Activated naive CD8-positive, alpha-beta T cell treated with anti-CD3 and anti-CD28 coated beads, Interleukin-2, amount 50 U/mL, for 24 hours (primary cell): ENCODE data around the gene CREB3L2.

Experiments
- ATAC-seq: fragments of 150-1000 bp; cut with Tn5 transposase; one replicate; pipeline ENCODE4 v1.10.0; 2021
- DNase-seq: peaks from one replicate; pipeline ENCODE4 v3.0.0; 2021
- H3K27ac Mint-ChIP-seq: one replicate; pipeline ENCODE4 v1.8.0; 2021; ENCODE audit warnings: mild to moderate bottlenecking, mixed read lengths
- H3K27me3 Mint-ChIP-seq: one replicate; pipeline ENCODE4 v1.8.0; 2021; ENCODE audit warnings: mixed read lengths
- H3K36me3 Mint-ChIP-seq: one replicate; pipeline ENCODE4 v1.8.0; 2021; ENCODE audit warnings: low read depth, mixed read lengths
- H3K4me1 Mint-ChIP-seq: one replicate; pipeline ENCODE4 v1.8.0; 2021; ENCODE audit warnings: mixed read lengths
- H3K4me3 Mint-ChIP-seq: one replicate; pipeline ENCODE4 v1.8.0; 2021; ENCODE audit warnings: mild to moderate bottlenecking, moderate library complexity, mixed read lengths
- H3K9me3 Mint-ChIP-seq: one replicate; pipeline ENCODE4 v1.8.0; 2021; ENCODE audit warnings: mixed read lengths

The CREB3L2 gene

GRCh38 chr7:137878333-137878961, 123.4 kb downstream of the CREB3L2 start:
- H3K4me1 Mint-ChIP-seq, result peaks cover 34% of the 10 kb centered on the region
- no peak overlapping the region for H3K27ac Mint-ChIP-seq
- peaks cover 67% of the 10 kb centered on the region for H3K36me3 Mint-ChIP-seq
- ATAC-seq (no peak), DNase-seq (no peak)
- H3K27me3 Mint-ChIP-seq, result peaks cover 1% of the 10 kb centered on the region
- no peak overlapping the region for H3K4me3 Mint-ChIP-seq
- no peaks in the 10 kb centered on the region for H3K9me3 Mint-ChIP-seq

DNA sequence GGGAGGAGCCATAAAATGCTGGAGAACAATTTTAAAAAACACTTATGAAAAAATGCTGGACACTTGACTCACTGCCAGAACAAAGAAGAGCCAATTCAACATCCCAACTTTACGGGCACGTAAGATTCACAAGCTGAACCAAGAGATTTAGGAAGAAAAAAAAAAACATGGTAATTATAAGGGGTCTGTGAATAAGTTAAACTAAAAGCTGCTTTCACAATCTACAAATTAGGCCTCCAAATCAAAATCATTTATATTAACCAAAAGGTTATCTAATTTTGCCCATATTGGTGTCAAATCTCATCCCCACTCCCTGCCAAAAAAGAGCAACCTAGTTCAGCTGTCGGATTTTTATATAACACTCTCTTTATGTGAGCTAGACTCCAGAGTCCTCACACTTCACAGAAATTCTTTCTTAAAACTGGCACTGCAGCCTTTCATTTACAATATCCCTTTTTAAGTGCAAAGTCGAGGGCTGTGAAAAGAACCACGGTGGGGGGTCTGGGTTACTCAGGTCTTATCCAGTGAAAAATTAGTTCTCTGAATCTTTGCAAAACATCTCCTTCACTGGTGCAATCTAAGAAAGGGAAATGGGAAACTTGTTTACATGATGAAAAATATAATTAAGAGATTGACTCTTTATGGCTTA, 124.7 kb downstream of the CREB3L2 start:
- peaks cover 2% of the 10 kb centered on the region for H3K27me3 Mint-ChIP-seq
- ATAC-seq (no peak), DNase-seq (no peak)
- H3K4me3 Mint-ChIP-seq, result no peak overlapping the region
- H3K4me1 Mint-ChIP-seq, result peaks cover 41% of the 10 kb centered on the region
- no peaks in the 10 kb centered on the region for H3K9me3 Mint-ChIP-seq
- no peak overlapping the region for H3K27ac Mint-ChIP-seq
- H3K36me3 Mint-ChIP-seq, result peaks cover 68% of the 10 kb centered on the region

DNA sequence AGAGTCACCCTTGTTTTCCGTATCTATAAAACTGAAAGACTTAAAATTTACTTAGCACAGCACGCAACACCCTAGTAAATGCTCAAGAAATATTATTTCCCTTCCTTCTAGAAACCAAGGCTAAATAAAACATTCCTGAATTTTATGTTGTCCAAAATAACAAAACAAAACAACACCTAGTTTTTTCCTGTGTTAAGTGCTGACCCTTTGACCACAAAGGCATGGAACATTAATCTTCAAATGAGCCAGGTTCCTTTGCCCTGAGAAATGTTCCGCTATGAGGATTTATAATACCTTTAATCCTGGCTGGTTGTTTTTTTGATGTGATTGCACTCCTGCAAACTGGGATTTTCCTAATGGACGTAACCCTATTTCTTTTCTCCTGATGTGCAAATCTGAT, 126.1 kb downstream of the CREB3L2 start:
- Mint-ChIP-seq H3K4me1 (peaks cover 44% of the 10 kb centered on the region), H3K27ac (no peak overlapping the region), H3K36me3 (peaks cover 66% of the 10 kb centered on the region), H3K4me3 (no peak overlapping the region), H3K9me3 (no peaks in the 10 kb centered on the region), H3K27me3 (peaks cover 2% of the 10 kb centered on the region)
- no peak for DNase-seq
- no peak for ATAC-seq

DNA sequence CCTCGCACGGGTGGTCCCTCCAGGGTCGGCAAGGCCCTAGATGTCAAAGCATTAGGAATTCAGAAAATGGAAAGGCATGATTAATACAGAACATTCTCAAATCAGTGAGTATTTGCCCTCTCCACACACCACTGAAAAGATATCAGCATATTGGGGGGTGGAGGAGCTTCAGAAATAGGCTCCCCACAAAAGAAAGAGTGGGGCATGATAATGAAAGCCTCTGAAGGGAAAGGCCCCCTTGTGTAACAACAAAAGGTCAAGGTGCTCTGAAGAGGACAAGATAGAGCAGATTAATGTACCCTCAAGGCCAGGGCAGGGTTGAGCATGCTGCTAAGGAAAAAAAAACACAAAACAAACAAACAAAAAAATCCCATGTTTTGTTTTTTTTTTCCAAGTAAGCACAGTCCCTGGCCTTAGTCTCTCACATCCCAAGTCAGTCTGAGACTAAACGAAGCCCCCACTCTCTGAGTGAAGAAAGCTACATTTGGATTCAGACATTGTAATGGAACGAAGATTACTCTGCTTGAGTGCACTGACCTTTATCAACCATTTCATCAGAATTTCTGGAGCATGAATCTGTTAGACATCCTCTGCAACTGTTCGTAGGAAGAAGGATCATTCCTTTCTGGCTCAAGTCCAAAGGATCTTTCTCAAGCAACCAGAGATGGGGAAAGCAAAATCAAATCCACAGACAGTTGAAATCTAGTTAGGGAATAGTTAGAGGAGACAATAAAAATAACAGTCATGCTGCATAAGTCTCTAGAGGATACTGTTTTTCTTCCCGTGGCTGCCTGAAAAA, 127.7 kb downstream of the CREB3L2 start:
- peaks cover 51% of the 10 kb centered on the region for H3K36me3 Mint-ChIP-seq
- ATAC-seq, result peak; percentile 49

DNA sequence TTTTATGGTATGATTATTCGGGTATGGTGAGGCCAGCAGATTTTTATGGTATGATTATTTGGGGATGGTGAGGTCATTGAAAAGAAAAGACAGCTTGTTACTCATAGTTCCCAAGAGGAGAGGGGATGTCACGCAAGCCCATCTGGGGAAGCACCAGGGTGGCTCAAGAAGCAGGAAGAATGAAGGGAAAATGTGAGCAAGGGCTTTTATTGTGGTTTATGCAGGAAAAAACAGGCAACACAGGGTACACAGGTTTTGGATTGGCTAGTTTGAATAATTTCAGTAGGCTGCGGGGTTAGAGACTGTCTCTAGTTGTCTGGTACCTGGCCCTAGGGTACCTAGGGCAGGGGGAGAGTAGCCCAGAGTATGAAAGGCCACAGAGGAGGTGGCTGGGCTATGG, 128.4 kb downstream of the CREB3L2 start:
- DNase-seq (peak; percentile 45), ATAC-seq (peak; percentile 95)
- H3K27me3 Mint-ChIP-seq, result peaks cover 2% of the 10 kb centered on the region
- H3K4me3 Mint-ChIP-seq, result peak overlapping the region; percentile 65
- peaks cover 1% of the 10 kb centered on the region for H3K9me3 Mint-ChIP-seq
- H3K27ac Mint-ChIP-seq, result peak overlapping the region; percentile 97
- peaks cover 49% of the 10 kb centered on the region for H3K36me3 Mint-ChIP-seq
- peaks cover 35% of the 10 kb centered on the region for H3K4me1 Mint-ChIP-seq

More for the DNA sequence above, 127.7 kb downstream of the CREB3L2 start:
- no peak for DNase-seq
- no peaks in the 10 kb centered on the region for H3K9me3 Mint-ChIP-seq
- peak overlapping the region; percentile 97 for H3K27ac Mint-ChIP-seq
- peaks cover 2% of the 10 kb centered on the region for H3K27me3 Mint-ChIP-seq
- H3K4me1 Mint-ChIP-seq, result peaks cover 36% of the 10 kb centered on the region
- peak overlapping the region; percentile 65 for H3K4me3 Mint-ChIP-seq

GRCh38 chr7:137871170-137871915, 130.5 kb downstream of the CREB3L2 start:
- Mint-ChIP-seq H3K4me3 (no peak overlapping the region), H3K27ac (peak overlapping the region; percentile 62), H3K27me3 (peaks cover 2% of the 10 kb centered on the region), H3K4me1 (peaks cover 35% of the 10 kb centered on the region), H3K9me3 (peaks cover 12% of the 10 kb centered on the region), H3K36me3 (peaks cover 54% of the 10 kb centered on the region)
- ATAC-seq, result no peak
- DNase-seq, result no peak

DNA sequence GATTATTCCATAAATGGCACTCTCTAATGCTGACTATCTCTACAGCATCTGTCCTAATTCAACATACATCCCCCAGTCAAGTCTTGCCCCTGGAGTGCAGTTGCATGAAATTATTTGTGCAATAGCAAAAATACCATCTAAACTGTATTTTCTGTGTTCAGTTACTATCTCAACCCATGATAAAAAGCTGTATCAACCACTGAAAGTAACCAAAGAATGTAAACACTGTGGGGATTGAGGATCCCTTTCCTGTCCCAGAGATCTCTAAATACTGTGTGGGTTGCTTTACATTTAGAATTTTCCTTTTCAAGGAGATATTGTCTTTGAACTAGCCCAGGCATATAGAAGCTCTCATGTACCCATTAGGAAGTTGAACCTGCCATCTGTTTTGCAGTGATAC, 131.2 kb downstream of the CREB3L2 start:
- Mint-ChIP-seq H3K4me1 (peaks cover 35% of the 10 kb centered on the region), H3K27ac (peak overlapping the region; percentile 15), H3K36me3 (peaks cover 60% of the 10 kb centered on the region)

DNA sequence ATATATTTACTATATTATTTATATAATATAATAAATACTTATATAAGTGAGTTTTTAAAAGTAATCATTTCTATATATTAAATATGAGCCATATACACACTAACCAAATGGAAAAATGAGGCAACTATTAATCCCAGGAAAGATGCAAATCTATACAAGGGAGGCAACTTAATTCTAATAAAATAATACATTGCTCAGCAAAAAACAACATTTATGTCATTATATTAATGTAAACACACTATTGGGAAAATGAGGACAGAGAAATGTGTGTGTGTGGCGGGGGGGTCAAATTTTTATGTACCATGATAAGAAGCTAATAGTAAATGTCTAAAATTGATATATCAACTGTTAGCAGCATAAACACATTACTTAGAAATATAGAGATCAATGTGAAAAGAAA, 131.8 kb downstream of the CREB3L2 start:
- peaks cover 66% of the 10 kb centered on the region for H3K36me3 Mint-ChIP-seq
- H3K27ac Mint-ChIP-seq, result no peak overlapping the region
- H3K9me3 Mint-ChIP-seq, result peaks cover 25% of the 10 kb centered on the region
- H3K4me1 Mint-ChIP-seq, result peaks cover 35% of the 10 kb centered on the region
- DNase-seq, result no peak
- peaks cover 2% of the 10 kb centered on the region for H3K27me3 Mint-ChIP-seq
- no peak for ATAC-seq
- no peak overlapping the region for H3K4me3 Mint-ChIP-seq

More for the DNA sequence above, 131.2 kb downstream of the CREB3L2 start:
- no peak overlapping the region for H3K4me3 Mint-ChIP-seq
- H3K9me3 Mint-ChIP-seq, result peaks cover 19% of the 10 kb centered on the region
- ATAC-seq (no peak), DNase-seq (no peak)
- peaks cover 2% of the 10 kb centered on the region for H3K27me3 Mint-ChIP-seq

GRCh38 chr7:137869260-137869659, 132.6 kb downstream of the CREB3L2 start:
- DNase-seq, result no peak
- H3K9me3 Mint-ChIP-seq, result peaks cover 27% of the 10 kb centered on the region
- peaks cover 30% of the 10 kb centered on the region for H3K4me1 Mint-ChIP-seq
- H3K27me3 Mint-ChIP-seq, result peaks cover 2% of the 10 kb centered on the region
- H3K36me3 Mint-ChIP-seq, result peaks cover 65% of the 10 kb centered on the region
- ATAC-seq, result no peak
- H3K27ac Mint-ChIP-seq, result no peak overlapping the region
- H3K4me3 Mint-ChIP-seq, result no peak overlapping the region

- DNase-seq (no peak), ATAC-seq (no peak)
- peaks cover 50% of the 10 kb centered on the region for H3K36me3 Mint-ChIP-seq
- no peak overlapping the region for H3K4me3 Mint-ChIP-seq
- peaks cover 27% of the 10 kb centered on the region for H3K9me3 Mint-ChIP-seq
- H3K4me1 Mint-ChIP-seq, result peaks cover 10% of the 10 kb centered on the region
- no peak overlapping the region for H3K27ac Mint-ChIP-seq
- H3K27me3 Mint-ChIP-seq, result no peaks in the 10 kb centered on the region
These were observed 134.6 kb downstream of the CREB3L2 start for GRCh38 chr7:137867289-137867688.

GRCh38 chr7:137865764-137866163, 136.1 kb downstream of the CREB3L2 start:
- Mint-ChIP-seq H3K27me3 (no peaks in the 10 kb centered on the region), H3K4me3 (no peak overlapping the region), H3K9me3 (peaks cover 27% of the 10 kb centered on the region), H3K4me1 (peaks cover 3% of the 10 kb centered on the region), H3K27ac (no peak overlapping the region), H3K36me3 (peaks cover 43% of the 10 kb centered on the region)
- DNase-seq, result no peak
- ATAC-seq, result no peak

DNA sequence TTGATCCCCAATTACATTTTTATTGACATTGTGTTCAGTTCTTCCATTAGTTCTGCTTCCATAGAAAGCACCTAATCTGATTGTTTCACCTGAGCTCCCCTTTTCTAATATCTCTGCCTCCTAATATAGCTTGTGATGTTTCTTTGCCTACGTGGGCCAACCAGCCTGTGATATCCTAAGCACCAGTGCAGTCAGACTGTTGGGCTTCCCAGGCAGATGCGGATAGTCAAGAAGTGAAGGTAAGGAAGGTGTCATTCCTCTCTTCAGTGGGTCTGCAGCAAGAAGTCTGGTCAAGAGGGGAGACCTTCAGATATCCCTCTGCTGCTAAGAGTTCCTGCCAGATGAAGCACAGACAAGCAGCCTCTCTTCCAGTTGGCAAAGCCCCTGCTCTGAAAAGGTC, 138.9 kb downstream of the CREB3L2 start:
- Mint-ChIP-seq H3K9me3 (peaks cover 24% of the 10 kb centered on the region), H3K27ac (no peak overlapping the region), H3K36me3 (peaks cover 36% of the 10 kb centered on the region), H3K27me3 (no peaks in the 10 kb centered on the region), H3K4me3 (no peak overlapping the region), H3K4me1 (no peaks in the 10 kb centered on the region)
- DNase-seq, result no peak
- no peak for ATAC-seq

DNA sequence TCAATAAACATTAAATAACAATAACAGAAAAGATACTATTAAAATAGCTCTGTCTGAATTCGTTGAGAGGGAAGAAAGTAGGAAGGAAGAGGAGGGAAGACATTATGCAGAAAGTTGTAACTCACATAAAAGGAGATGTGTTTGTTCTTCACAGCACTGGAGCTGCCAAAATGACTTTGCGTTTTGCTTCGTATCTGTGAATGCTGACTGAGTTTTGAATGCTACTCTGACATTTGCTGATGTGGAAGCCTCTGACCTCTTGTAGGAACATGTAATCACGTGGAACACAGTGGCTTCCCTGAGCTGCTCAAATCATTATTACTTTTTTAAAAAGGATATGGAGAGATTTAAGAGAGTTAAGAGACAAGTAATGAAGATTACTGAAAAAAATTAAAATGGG, 139.5 kb downstream of the CREB3L2 start:
- H3K27ac Mint-ChIP-seq, result no peak overlapping the region
- DNase-seq (no peak), ATAC-seq (no peak)
- H3K4me1 Mint-ChIP-seq, result no peaks in the 10 kb centered on the region
- H3K4me3 Mint-ChIP-seq, result no peak overlapping the region
- H3K36me3 Mint-ChIP-seq, result peaks cover 30% of the 10 kb centered on the region
- peaks cover 24% of the 10 kb centered on the region for H3K9me3 Mint-ChIP-seq
- no peaks in the 10 kb centered on the region for H3K27me3 Mint-ChIP-seq

DNA sequence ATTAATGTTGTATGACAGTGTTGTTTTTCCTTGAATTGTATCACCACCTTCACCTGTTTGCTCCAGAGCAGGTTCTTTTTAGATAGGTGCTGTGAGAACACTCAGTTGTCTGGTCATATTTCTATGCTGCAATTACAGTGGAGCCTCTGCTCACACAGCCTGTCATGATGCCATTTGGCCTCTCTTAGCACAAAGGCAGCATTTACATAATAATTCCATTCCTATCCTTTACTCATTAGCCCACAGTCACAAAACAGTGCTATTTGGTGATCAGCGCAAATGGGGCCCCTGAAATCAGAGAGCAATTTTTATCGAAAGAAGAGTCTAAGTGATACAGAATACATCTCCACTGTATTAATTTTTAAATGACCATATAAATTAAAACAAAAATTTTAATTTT, 141.3 kb downstream of the CREB3L2 start:
- H3K4me1 Mint-ChIP-seq, result no peaks in the 10 kb centered on the region
- no peak for ATAC-seq
- H3K27me3 Mint-ChIP-seq, result no peaks in the 10 kb centered on the region
- no peak for DNase-seq
- H3K9me3 Mint-ChIP-seq, result peaks cover 7% of the 10 kb centered on the region
- H3K36me3 Mint-ChIP-seq, result peaks cover 12% of the 10 kb centered on the region
- no peak overlapping the region for H3K27ac Mint-ChIP-seq
- H3K4me3 Mint-ChIP-seq, result no peak overlapping the region
